HepG2 (cell line): ENCODE results near the gene LRRC45. TPM values are rescaled to one million over a fixed set of nuclear protein-coding genes. Genes with fewer than 3 reads are reported as not detected.

Experiments used
- AFF4 ChIP-seq: sonication (generic); formaldehyde crosslinking; IDR thresholded peaks from 2 replicates; pipeline ENCODE4 v1.4.0; 2020; ENCODE audit warnings: missing genetic modification reagents
- E2F5 ChIP-seq: sonication (generic); formaldehyde crosslinking; conservative IDR thresholded peaks from 2 replicates; pipeline ENCODE4 v1.4.0; 2020; ENCODE audit warnings: missing genetic modification reagents
- FLYWCH1 ChIP-seq: sonication (generic); formaldehyde crosslinking; IDR thresholded peaks from 2 replicates; pipeline ENCODE4 v1.8.1; 2023; ENCODE audit warnings: mild to moderate bottlenecking, missing genetic modification reagents
- GTF2F1 ChIP-seq: fragments of 150-350 bp; IDR thresholded peaks from 2 replicates; pipeline ENCODE4 v1.6.1; 2014; ENCODE audit warnings: low read length
- MTF2 ChIP-seq: sonication (generic); formaldehyde crosslinking; IDR thresholded peaks from 2 replicates; pipeline ENCODE4 v1.5.0; 2020; ENCODE audit warnings: missing genetic modification reagents, borderline replicate concordance
- NCOR1 ChIP-seq: fragments of 200-600 bp; sonication (generic); IDR thresholded peaks from 2 replicates; pipeline ENCODE4 v1.7.0; 2017; ENCODE audit warnings: antibody characterized with exemption, low read length, borderline replicate concordance
- REPIN1 ChIP-seq: sonication (generic); formaldehyde crosslinking; IDR thresholded peaks from 2 replicates; pipeline ENCODE4 v1.8.0; 2022; ENCODE audit warnings: missing genetic modification reagents, low read depth, mild to moderate bottlenecking, borderline replicate concordance
- SALL1 ChIP-seq: sonication (generic); formaldehyde crosslinking; IDR thresholded peaks from 2 replicates; pipeline ENCODE4 v1.8.0; 2022; ENCODE audit warnings: mild to moderate bottlenecking, missing genetic modification reagents
- SMAD9 ChIP-seq: sonication (generic); formaldehyde crosslinking; IDR thresholded peaks from 2 replicates; pipeline ENCODE4 v1.5.1; 2020; ENCODE audit warnings: mild to moderate bottlenecking, missing genetic modification reagents
- SRF ChIP-seq: IDR thresholded peaks from 2 replicates; pipeline ENCODE4 v1.6.1; 2011; ENCODE audit warnings: mild to moderate bottlenecking, low read depth, low read length, moderate library complexity
- SRSF4 ChIP-seq: fragments of 200-400 bp; formaldehyde crosslinking; IDR thresholded peaks from one replicate; pipeline ENCODE4 v1.6.1; 2018; ENCODE audit warnings: mild to moderate bottlenecking, low read depth, low read length, moderate library complexity; ENCODE audit not compliant: poor library complexity, severe bottlenecking
- THAP11 ChIP-seq: IDR thresholded peaks from 2 replicates; pipeline ENCODE4 v1.6.1; 2016; ENCODE audit warnings: missing biosample characterization, missing genetic modification reagents
- YEATS2 ChIP-seq: sonication (generic); formaldehyde crosslinking; IDR thresholded peaks from 2 replicates; pipeline ENCODE4 v1.4.0; 2020; ENCODE audit warnings: missing genetic modification reagents, borderline replicate concordance
- ZBTB2 ChIP-seq: sonication (generic); formaldehyde crosslinking; IDR thresholded peaks from 2 replicates; pipeline ENCODE4 v1.8.0; 2022; ENCODE audit warnings: low read depth, missing genetic modification reagents
- ZMYM2 ChIP-seq: sonication (generic); formaldehyde crosslinking; IDR thresholded peaks from 2 replicates; pipeline ENCODE4 v1.8.0; 2022; ENCODE audit warnings: mild to moderate bottlenecking, missing genetic modification reagents
- ZNF207 ChIP-seq: fragments of 450-650 bp; IDR thresholded peaks from 2 replicates; pipeline ENCODE4 v1.6.1; 2016; ENCODE audit warnings: antibody characterized with exemption, borderline replicate concordance
- ZNF367 ChIP-seq: sonication (generic); formaldehyde crosslinking; IDR thresholded peaks from 2 replicates; pipeline ENCODE4 v1.4.0; 2020; ENCODE audit warnings: missing genetic modification reagents, borderline replicate concordance
- ZNF430 ChIP-seq: sonication (generic); formaldehyde crosslinking; IDR thresholded peaks from 2 replicates; pipeline ENCODE4 v1.9.0; 2021; ENCODE audit warnings: mild to moderate bottlenecking, missing genetic modification reagents
- ZNF777 ChIP-seq: sonication (generic); formaldehyde crosslinking; IDR thresholded peaks from 2 replicates; pipeline ENCODE4 v1.4.0; 2020; ENCODE audit warnings: missing genetic modification reagents
- ZUFSP ChIP-seq: sonication (generic); formaldehyde crosslinking; IDR thresholded peaks from 2 replicates; pipeline ENCODE4 v1.9.0; 2021; ENCODE audit warnings: missing genetic modification reagents, mild to moderate bottlenecking, borderline replicate concordance
- polyA plus RNA-seq, 8 experiments: library from polyadenylated mRNA; depleted of rRNA in 3 of 8; stranded (reverse) in 7 of 8; unstranded in 1 of 8; fragments of >200 nt; fragmentation: Illumina TruSeq in 4 of 8; extraction: Trizol in 4 of 8; gene quantifications; 2 replicates each; pipeline versions ENCODE4 v1.2.1 to v1.2.3, GENCODE V29; 2011 to 2016; ENCODE audit warnings: low read depth in 4 of 8, missing spikeins in 1 of 8, mixed read lengths in 1 of 8; ENCODE audit not compliant: insufficient read depth in 1 of 8
- total RNA-seq, 5 experiments: library from RNA; depleted of rRNA; stranded (reverse); fragments of >200 nt; fragmentation: Illumina TruSeq; extraction: Trizol; gene quantifications; 2 replicates each; pipeline ENCODE4 v1.2.3, GENCODE V29; 2016; ENCODE audit warnings: low read depth in 1 of 5

Gene LRRC45
- total and polyA plus RNA-seq, 2 of the 13 experiments (the other 11 are each of a cell fraction or from before 2014, with no cell fraction given), result 11.6 to 48.1 TPM

- TF ChIP-seq E2F5 (CRISPR knock-in tag) (peak; percentile 1; the same call in 1 of the 2 replicates), REPIN1 (no peak), GTF2F1 (no peak), MTF2 (no peak), ZBTB2 (CRISPR knock-in tag) (no peak), ZNF777 (CRISPR knock-in tag) (0 out of 2 replicates have a peak, but pooled peaks have one; percentile 7), NCOR1 (no peak), AFF4 (CRISPR knock-in tag) (0 out of 2 replicates have a peak, but pooled peaks have one; percentile 48), ZNF207 (no peak), SRF (no peak), SRSF4 (no peak), ZNF430 (CRISPR knock-in tag) (peak; percentile 60; the same call in 1 of the 2 replicates), FLYWCH1 (no peak), ZUFSP (CRISPR knock-in tag) (no peak), ZMYM2 (no peak), ZNF367 (CRISPR knock-in tag) (no peak), SMAD9 (CRISPR knock-in tag) (0 out of 2 replicates have a peak, but pooled peaks have one; percentile 11), THAP11 (CRISPR knock-in tag) (peak; percentile 66; the same call in 1 of the 2 replicates), YEATS2 (CRISPR knock-in tag) (no peak), SALL1 (CRISPR knock-in tag) (0 out of 2 replicates have a peak, but pooled peaks have one; percentile 32)
These were observed 539 bp downstream of the LRRC45 start (continued) for GRCh38 chr17:82023447-82024241.
